Measurements from ENCODE around the gene NFASC.

NFASC gene

DNA sequence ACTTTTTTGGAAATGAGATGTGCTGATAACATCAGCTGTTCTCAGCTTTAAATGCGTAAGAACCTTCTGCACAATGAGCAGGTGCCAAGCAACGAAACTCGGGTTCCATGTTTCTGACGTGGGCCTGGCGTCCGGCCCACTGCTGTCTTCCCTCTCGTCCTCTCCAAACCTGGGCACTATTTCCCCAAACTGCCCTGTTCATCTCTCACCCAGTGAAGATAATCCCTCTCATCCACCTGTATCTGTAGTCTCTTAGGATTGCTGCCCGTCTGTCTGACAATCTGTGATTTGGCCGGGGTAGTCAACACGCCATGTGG, 122.3 kb downstream of the NFASC start:
- TF ChIP-seq, protein P1, sequence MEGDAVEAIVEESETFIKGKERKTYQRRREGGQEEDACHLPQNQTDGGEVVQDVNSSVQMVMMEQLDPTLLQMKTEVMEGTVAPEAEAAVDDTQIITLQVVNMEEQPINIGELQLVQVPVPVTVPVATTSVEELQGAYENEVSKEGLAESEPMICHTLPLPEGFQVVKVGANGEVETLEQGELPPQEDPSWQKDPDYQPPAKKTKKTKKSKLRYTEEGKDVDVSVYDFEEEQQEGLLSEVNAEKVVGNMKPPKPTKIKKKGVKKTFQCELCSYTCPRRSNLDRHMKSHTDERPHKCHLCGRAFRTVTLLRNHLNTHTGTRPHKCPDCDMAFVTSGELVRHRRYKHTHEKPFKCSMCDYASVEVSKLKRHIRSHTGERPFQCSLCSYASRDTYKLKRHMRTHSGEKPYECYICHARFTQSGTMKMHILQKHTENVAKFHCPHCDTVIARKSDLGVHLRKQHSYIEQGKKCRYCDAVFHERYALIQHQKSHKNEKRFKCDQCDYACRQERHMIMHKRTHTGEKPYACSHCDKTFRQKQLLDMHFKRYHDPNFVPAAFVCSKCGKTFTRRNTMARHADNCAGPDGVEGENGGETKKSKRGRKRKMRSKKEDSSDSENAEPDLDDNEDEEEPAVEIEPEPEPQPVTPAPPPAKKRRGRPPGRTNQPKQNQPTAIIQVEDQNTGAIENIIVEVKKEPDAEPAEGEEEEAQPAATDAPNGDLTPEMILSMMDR (IDR thresholded peaks at IDR 0.05; ENCODE audit: insufficient read depth, low read depth, low read length, missing control alignments): no peak
- no peak for DNase-seq (ENCODE audit: low read depth)
- H3K4me3 ChIP-seq (ENCODE audit: low read length): no peak overlapping the region

DNA sequence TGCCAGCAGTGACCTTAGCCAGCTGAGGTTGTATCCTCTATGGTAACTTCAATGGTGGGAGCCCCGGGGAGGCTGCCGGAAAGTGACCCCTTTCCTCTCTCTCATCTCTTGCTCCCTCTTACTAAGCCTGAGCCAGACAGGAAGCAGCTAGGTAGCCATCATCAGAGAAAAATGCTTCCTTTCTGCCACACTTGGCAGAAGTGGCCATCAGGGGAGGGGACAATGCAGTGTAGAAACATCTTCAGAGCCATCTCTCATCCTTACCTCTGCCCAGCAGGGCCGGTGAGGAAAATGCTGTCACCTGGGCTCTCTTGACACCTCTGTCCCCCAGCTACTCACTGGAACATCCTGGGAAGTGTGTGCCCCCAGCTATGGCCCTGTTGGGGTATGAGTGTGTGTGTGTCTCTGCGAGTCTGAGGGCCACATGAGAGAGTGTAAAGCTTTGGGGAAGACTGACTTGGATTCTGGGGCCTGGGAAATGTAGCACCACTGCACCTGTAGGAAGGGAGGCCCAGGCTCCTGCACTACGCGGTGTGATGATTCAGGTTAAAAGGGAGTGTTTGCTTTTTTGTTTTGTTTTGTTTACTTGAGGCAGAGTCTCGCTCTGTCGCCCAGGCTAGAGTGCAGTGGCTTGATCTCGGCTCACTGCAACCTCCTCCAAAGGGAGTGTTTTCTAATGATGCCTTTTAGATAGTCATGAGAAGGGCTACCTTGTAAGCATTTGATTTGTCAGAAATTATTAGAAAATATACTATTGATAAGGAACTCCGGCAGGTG, 123.6 kb downstream of the NFASC start:
- DNase-seq (ENCODE audit: low read depth): no peak
- TF ChIP-seq, protein P1 (IDR thresholded peaks at IDR 0.05; ENCODE audit: insufficient read depth, low read depth, low read length, missing control alignments): no peak
- no peak overlapping the region for H3K4me3 ChIP-seq (ENCODE audit: low read length)

DNA sequence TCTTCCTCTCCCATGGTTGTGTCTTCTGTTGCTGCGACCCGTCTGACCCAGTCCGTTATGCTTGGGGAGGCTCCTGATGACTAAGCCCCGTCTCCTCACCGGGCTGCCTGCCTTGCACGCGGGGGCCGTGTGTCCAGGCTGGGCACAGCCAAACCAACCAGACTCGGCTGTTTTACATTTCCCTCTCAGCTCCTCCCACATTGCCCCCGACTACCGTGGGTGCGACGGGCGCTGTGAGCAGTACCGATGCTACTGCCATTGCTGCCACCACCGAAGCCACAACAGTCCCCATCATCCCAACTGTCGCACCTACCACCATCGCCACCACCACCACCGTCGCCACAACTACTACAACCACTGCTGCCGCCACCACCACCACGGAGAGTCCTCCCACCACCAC, 126.3 kb downstream of the NFASC start:
- DNase-seq (ENCODE audit: low read depth): no peak
- TF ChIP-seq, protein P1 (IDR thresholded peaks at IDR 0.05; ENCODE audit: insufficient read depth, low read depth, low read length, missing control alignments): no peak
- no peak overlapping the region for H3K4me3 ChIP-seq (ENCODE audit: low read length)

DNA sequence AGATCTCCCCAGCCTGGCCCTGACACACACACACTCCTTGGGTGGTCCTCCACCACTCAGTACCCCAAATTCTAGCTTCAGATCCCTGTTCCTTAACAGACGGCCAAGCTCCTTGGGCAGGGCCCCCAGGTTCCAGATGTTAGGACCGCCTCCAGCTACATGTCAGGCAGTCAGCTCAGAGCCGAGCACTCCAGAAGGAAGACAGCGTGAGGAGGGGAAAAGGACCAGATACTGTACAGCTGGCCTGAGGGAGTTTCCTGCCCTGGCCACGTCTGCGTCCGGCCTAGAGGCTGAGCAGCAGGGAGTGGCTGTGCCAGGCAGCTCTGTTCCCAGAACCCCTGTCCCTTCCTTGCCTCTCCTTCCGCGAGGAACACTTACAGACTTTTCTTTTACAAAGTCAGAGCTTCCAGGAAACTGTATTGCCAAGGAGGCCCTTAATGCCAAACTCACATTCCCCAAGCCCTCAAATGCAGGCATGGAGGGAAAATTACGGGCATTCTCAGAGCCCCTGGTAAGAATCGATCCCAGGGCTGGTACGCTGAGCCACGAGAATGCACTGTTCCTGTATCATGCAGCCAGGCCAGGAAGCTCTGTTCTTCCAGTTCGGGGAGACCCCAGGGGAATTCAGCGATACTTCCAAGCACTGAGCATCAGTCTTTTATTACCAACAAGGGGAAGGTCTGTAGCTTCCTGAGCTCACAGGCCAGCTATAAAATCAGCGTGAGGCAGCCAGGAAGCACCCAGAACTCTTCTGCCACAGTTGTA, 127.1 kb downstream of the NFASC start:
- TF ChIP-seq, protein P1 (IDR thresholded peaks at IDR 0.05; ENCODE audit: insufficient read depth, low read depth, low read length, missing control alignments): no peak
- no peak overlapping the region for H3K4me3 ChIP-seq (ENCODE audit: low read length)
- no peak for DNase-seq (ENCODE audit: low read depth)

DNA sequence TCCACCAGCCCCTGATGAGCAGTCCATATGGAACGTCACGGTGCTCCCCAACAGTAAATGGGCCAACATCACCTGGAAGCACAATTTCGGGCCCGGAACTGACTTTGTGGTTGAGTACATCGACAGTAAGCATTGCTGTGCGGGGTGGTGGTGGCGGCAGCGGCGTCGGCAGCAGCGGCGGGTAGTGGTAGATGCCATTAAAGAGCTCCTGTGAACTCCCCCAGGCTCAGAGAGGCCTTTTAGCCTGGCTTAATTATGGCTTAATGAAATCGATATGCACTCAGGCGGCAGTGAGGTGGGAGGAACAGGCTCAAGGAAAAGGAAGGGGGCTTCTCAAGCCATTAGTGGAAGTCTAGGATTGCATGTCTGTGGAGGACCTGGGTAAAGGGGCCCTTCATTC, 130.5 kb downstream of the NFASC start:
- TF ChIP-seq, protein P1 (IDR thresholded peaks at IDR 0.05; ENCODE audit: insufficient read depth, low read depth, low read length, missing control alignments): no peak

DNA sequence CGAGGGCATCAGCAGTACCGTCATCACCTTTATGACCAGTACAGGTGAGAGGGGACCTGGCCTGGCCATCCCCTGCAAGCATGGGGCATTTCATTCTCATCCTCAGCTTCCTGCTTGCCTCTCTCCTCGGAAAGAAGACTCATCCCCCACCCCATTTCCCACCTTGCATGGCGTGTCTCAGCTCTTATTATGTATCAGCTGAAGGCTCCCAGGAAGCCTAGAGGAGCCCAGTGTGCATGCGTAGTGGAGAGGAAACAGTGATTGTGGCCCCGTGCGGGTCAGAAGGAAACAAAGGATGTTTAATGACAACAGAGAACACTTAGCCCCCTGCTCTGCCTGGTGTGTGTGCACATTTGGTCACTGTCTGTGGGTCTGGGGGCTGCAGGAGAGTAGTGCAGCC, 132.0 kb downstream of the NFASC start:
- no peak for DNase-seq (ENCODE audit: low read depth)
- TF ChIP-seq, protein P1 (IDR thresholded peaks at IDR 0.05; ENCODE audit: insufficient read depth, low read depth, low read length, missing control alignments): no peak
- no peak overlapping the region for H3K4me3 ChIP-seq (ENCODE audit: low read length)

More for the DNA sequence above, 130.5 kb downstream of the NFASC start:
- DNase-seq (ENCODE audit: low read depth): no peak
- no peak overlapping the region for H3K4me3 ChIP-seq (ENCODE audit: low read length)

Data from epithelial cell of esophagus (primary cell).